ENCODE data around the gene TEX28. TPM values are rescaled to one million over a fixed set of nuclear protein-coding genes. Genes with fewer than 3 reads are reported as not detected.

The TEX28 gene
- total RNA-seq, 1 donor from 2014 or later = not detected

DNA sequence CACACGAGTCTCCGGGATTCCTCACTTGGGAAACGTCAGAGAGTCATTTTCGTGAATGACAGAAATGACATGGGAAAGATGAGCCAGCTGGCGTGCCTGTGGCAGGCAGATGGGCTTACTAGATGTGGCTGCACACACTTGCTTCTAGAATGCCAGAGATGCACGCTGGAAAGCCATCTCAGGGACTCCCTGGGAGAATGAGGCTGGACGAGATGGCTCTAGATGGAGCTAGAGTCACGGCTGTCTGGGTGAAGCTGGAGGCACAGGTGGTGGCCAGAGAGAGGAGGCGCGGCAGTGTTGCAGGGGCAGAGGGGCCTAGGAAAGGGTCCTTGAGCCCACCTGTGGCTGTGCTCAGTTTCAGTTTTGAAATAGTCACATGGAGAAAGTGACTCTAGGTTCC lies 26.7 kb upstream of the TEX28 start:
- Histone ChIP-seq H3K4me2 (ENCODE audit: low read length) (no peak overlapping the region), H3K4me3 (ENCODE audit: insufficient read depth, low read depth, low read length) (no peak overlapping the region), H2AFZ (ENCODE audit: low read depth, low read length) (no peak overlapping the region), H3K4me1 (ENCODE audit: insufficient read depth, low read length) (peaks cover 4% of the 10 kb centered on the region), H3K9me3 (ENCODE audit: insufficient read depth, low read depth, low read length) (no peaks in the 10 kb centered on the region), H4K20me1 (ENCODE audit: insufficient read depth, low read length) (no peaks in the 10 kb centered on the region), H3K27me3 (ENCODE audit: insufficient read depth, low read length) (peaks cover 20% of the 10 kb centered on the region), H3K9ac (ENCODE audit: low read length) (no peak overlapping the region), H3K36me3 (ENCODE audit: insufficient read depth, low read length) (no peaks in the 10 kb centered on the region), H3K79me2 (ENCODE audit: insufficient read depth, low read length) (no peaks in the 10 kb centered on the region), H3K27ac (ENCODE audit: low read depth, low read length) (no peak overlapping the region)
- no peaks in the 10 kb centered on the region for H3K4me1 Mint-ChIP-seq (ENCODE audit: low read depth, unreplicated experiment)
- H3K27me3 Mint-ChIP-seq (ENCODE audit: low read depth, unreplicated experiment) = peaks cover 27% of the 10 kb centered on the region
- no peaks in the 10 kb centered on the region for H3K36me3 Mint-ChIP-seq (ENCODE audit: low read depth, unreplicated experiment)
- peak; percentile 26 for FAIRE-seq
- H3K9me3 Mint-ChIP-seq (ENCODE audit: unreplicated experiment) = no peaks in the 10 kb centered on the region
- no peak overlapping the region for H3K27ac Mint-ChIP-seq (ENCODE audit: unreplicated experiment)
- no peak for TF ChIP-seq EZH2 (IDR thresholded peaks at IDR 0.05; ENCODE audit: insufficient read depth, low read length)
- TF ChIP-seq, protein P1, sequence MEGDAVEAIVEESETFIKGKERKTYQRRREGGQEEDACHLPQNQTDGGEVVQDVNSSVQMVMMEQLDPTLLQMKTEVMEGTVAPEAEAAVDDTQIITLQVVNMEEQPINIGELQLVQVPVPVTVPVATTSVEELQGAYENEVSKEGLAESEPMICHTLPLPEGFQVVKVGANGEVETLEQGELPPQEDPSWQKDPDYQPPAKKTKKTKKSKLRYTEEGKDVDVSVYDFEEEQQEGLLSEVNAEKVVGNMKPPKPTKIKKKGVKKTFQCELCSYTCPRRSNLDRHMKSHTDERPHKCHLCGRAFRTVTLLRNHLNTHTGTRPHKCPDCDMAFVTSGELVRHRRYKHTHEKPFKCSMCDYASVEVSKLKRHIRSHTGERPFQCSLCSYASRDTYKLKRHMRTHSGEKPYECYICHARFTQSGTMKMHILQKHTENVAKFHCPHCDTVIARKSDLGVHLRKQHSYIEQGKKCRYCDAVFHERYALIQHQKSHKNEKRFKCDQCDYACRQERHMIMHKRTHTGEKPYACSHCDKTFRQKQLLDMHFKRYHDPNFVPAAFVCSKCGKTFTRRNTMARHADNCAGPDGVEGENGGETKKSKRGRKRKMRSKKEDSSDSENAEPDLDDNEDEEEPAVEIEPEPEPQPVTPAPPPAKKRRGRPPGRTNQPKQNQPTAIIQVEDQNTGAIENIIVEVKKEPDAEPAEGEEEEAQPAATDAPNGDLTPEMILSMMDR (IDR thresholded peaks at IDR 0.05; ENCODE audit: insufficient read depth, low read depth, low read length) = no peak
- no peak overlapping the region for H3K4me3 Mint-ChIP-seq (ENCODE audit: unreplicated experiment)
- no peak for DNase-seq (ENCODE audit: low read depth)

DNA sequence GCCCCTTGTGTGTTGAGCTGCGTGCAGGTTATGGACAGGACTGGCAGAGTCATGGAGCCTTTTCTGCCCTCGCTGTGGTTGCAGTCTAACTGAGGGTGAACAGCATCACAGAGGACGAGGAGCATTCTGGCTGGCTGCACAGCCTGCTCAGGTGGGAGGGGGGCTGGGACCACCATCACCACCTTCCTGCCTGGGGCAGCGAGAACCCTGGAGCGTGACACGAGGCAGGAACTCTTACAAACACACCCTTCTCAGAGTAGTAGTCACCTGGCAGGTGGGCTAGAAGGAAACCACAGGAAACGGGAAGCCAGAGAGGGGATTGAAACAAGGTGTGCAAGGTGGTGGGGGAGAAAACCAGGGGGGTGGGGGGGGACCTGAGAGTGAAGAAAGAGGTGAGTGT lies 26.2 kb upstream of the TEX28 start:
- Histone ChIP-seq H3K9me3 (ENCODE audit: insufficient read depth, low read depth, low read length) (no peaks in the 10 kb centered on the region), H3K4me3 (ENCODE audit: insufficient read depth, low read depth, low read length) (no peak overlapping the region), H3K4me2 (ENCODE audit: low read length) (no peak overlapping the region), H3K79me2 (ENCODE audit: insufficient read depth, low read length) (no peaks in the 10 kb centered on the region), H3K27ac (ENCODE audit: low read depth, low read length) (no peak overlapping the region), H3K9ac (ENCODE audit: low read length) (no peak overlapping the region), H4K20me1 (ENCODE audit: insufficient read depth, low read length) (no peaks in the 10 kb centered on the region), H3K27me3 (ENCODE audit: insufficient read depth, low read length) (peaks cover 19% of the 10 kb centered on the region), H2AFZ (ENCODE audit: low read depth, low read length) (no peak overlapping the region), H3K4me1 (ENCODE audit: insufficient read depth, low read length) (peaks cover 4% of the 10 kb centered on the region), H3K36me3 (ENCODE audit: insufficient read depth, low read length) (no peaks in the 10 kb centered on the region)
- H3K9me3 Mint-ChIP-seq (ENCODE audit: unreplicated experiment) = no peaks in the 10 kb centered on the region
- H3K36me3 Mint-ChIP-seq (ENCODE audit: low read depth, unreplicated experiment) = no peaks in the 10 kb centered on the region
- H3K4me1 Mint-ChIP-seq (ENCODE audit: low read depth, unreplicated experiment) = no peaks in the 10 kb centered on the region
- FAIRE-seq (peak; percentile 89), DNase-seq (ENCODE audit: low read depth) (no peak)
- H3K27me3 Mint-ChIP-seq (ENCODE audit: low read depth, unreplicated experiment) = peaks cover 26% of the 10 kb centered on the region
- H3K27ac Mint-ChIP-seq (ENCODE audit: unreplicated experiment) = no peak overlapping the region
- no peak overlapping the region for H3K4me3 Mint-ChIP-seq (ENCODE audit: unreplicated experiment)
- no peak for TF ChIP-seq EZH2 (IDR thresholded peaks at IDR 0.05; ENCODE audit: insufficient read depth, low read length)
- TF ChIP-seq, protein P1 (IDR thresholded peaks at IDR 0.05; ENCODE audit: insufficient read depth, low read depth, low read length) = no peak

DNA sequence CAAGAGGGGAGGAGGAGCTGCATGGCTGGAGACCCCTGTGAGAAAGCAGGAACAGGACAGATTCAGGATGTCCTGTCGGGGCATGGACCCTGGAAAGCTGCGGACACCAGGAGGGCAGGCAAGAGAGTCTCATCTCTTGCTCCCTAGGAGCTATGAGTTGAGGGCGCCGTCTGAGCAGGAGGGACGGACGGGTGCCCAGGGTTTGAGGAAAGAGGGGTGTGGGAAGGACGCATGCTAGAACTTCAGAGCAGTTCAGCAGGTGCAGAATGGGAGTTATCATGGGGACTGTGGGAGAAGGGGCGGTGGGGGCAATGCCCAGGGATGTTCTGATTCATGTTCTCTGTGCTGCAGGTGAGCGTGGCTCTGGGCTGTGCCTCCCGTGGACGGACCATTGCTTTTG lies 25.5 kb upstream of the TEX28 start:
- H3K4me2 ChIP-seq (ENCODE audit: low read length) = no peak overlapping the region
- H3K36me3 ChIP-seq (ENCODE audit: insufficient read depth, low read length) = no peaks in the 10 kb centered on the region
- H3K4me3 ChIP-seq (ENCODE audit: insufficient read depth, low read depth, low read length) = no peak overlapping the region
- H4K20me1 ChIP-seq (ENCODE audit: insufficient read depth, low read length) = no peaks in the 10 kb centered on the region
- peaks cover 19% of the 10 kb centered on the region for H3K27me3 ChIP-seq (ENCODE audit: insufficient read depth, low read length)
- H3K4me1 Mint-ChIP-seq (ENCODE audit: low read depth, unreplicated experiment) = no peaks in the 10 kb centered on the region
- no peaks in the 10 kb centered on the region for H3K9me3 Mint-ChIP-seq (ENCODE audit: unreplicated experiment)
- H2AFZ ChIP-seq (ENCODE audit: low read depth, low read length) = no peak overlapping the region
- FAIRE-seq (no peak), DNase-seq (ENCODE audit: low read depth) (no peak)
- no peak overlapping the region for H3K9ac ChIP-seq (ENCODE audit: low read length)
- H3K9me3 ChIP-seq (ENCODE audit: insufficient read depth, low read depth, low read length) = no peaks in the 10 kb centered on the region
- H3K79me2 ChIP-seq (ENCODE audit: insufficient read depth, low read length) = no peaks in the 10 kb centered on the region
- H3K27me3 Mint-ChIP-seq (ENCODE audit: low read depth, unreplicated experiment) = peaks cover 23% of the 10 kb centered on the region
- H3K27ac Mint-ChIP-seq (ENCODE audit: unreplicated experiment) = no peak overlapping the region
- TF ChIP-seq, protein P1 (IDR thresholded peaks at IDR 0.05; ENCODE audit: insufficient read depth, low read depth, low read length) = no peak
- TF ChIP-seq EZH2 (IDR thresholded peaks at IDR 0.05; ENCODE audit: insufficient read depth, low read length) = no peak
- no peaks in the 10 kb centered on the region for H3K36me3 Mint-ChIP-seq (ENCODE audit: low read depth, unreplicated experiment)
- H3K27ac ChIP-seq (ENCODE audit: low read depth, low read length) = no peak overlapping the region
- no peak overlapping the region for H3K4me3 Mint-ChIP-seq (ENCODE audit: unreplicated experiment)
- H3K4me1 ChIP-seq (ENCODE audit: insufficient read depth, low read length) = peaks cover 4% of the 10 kb centered on the region

All from astrocyte (in vitro differentiated cells and primary cell).